Lower lobe of right lung (tissue), 2 donors: ENCODE results near the gene RTBDN. TPM values are rescaled to one million over a fixed set of nuclear protein-coding genes. Genes with fewer than 3 reads are reported as not detected.

Experiments
- ATAC-seq, 2 donors: fragments of 200-7000 bp; cut with Tn5 transposase; one replicate each; pipeline ENCODE4 v1.9.1; 2020 to 2022; ENCODE audit warnings: mild to moderate bottlenecking in 2 of 2, moderate library complexity in 2 of 2
- DNase-seq: peaks from one replicate; pipeline ENCODE4 v3.0.0-alpha.2; 2020
- H3K27ac ChIP-seq: fragments of 200-600 bp; one replicate; pipeline ENCODE4 v1.8.0; 2022
- H3K27me3 ChIP-seq: fragments of 200-600 bp; one replicate; pipeline ENCODE4 v1.8.0; 2022; ENCODE audit warnings: low read depth
- H3K36me3 ChIP-seq: fragments of 200-600 bp; one replicate; pipeline ENCODE4 v1.8.0; 2022; ENCODE audit warnings: mild to moderate bottlenecking
- H3K4me1 ChIP-seq: fragments of 200-600 bp; one replicate; pipeline ENCODE4 v1.8.0; 2022
- H3K4me3 ChIP-seq: fragments of 200-600 bp; one replicate; pipeline ENCODE4 v1.8.0; 2022; ENCODE audit warnings: mild to moderate bottlenecking
- H3K9me3 ChIP-seq: fragments of 200-600 bp; one replicate; pipeline ENCODE4 v1.8.0; 2022
- intact Hi-C: fragments of 100-400 bp; cut with DNase I; formaldehyde crosslinking; loops from one replicate; pipeline ENCODE4 v1.11.0; 2022
- total RNA-seq: library from RNA; stranded (reverse); fragmentation: NEBNext Ultra II Directional; extraction: Animal tissue kit (Norgen Biotek cat#: 25700); gene quantifications from one replicate; pipeline ENCODE4 v1.2.1, GENCODE V29; 2021
- TF ChIP-seq, protein P1 (sequence below): fragments of 200-600 bp; IDR thresholded peaks from one replicate; pipeline ENCODE4 v1.8.0; 2022; ENCODE audit warnings: antibody characterized with exemption, mild to moderate bottlenecking
- donor health status: DM: no; HTN: yes; CAD: no; lungs with severe emphysema.

RTBDN gene
- total RNA-seq, 1 donor from 2014 or later, result not detected

DNA sequence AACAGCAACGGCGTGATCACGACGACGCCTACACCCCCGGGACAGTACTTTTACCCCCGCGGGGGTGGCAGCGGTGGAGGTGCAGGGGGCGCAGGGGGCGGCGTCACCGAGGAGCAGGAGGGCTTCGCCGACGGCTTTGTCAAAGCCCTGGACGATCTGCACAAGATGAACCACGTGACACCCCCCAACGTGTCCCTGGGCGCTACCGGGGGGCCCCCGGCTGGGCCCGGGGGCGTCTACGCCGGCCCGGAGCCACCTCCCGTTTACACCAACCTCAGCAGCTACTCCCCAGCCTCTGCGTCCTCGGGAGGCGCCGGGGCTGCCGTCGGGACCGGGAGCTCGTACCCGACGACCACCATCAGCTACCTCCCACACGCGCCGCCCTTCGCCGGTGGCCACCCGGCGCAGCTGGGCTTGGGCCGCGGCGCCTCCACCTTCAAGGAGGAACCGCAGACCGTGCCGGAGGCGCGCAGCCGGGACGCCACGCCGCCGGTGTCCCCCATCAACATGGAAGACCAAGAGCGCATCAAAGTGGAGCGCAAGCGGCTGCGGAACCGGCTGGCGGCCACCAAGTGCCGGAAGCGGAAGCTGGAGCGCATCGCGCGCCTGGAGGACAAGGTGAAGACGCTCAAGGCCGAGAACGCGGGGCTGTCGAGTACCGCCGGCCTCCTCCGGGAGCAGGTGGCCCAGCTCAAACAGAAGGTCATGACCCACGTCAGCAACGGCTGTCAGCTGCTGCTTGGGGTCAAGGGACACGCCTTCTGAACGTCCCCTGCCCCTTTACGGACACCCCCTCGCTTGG lies 42.1 kb downstream of the RTBDN start:
- intact Hi-C loops, result no loop called here
- peak; percentile 90 for DNase-seq

DNA sequence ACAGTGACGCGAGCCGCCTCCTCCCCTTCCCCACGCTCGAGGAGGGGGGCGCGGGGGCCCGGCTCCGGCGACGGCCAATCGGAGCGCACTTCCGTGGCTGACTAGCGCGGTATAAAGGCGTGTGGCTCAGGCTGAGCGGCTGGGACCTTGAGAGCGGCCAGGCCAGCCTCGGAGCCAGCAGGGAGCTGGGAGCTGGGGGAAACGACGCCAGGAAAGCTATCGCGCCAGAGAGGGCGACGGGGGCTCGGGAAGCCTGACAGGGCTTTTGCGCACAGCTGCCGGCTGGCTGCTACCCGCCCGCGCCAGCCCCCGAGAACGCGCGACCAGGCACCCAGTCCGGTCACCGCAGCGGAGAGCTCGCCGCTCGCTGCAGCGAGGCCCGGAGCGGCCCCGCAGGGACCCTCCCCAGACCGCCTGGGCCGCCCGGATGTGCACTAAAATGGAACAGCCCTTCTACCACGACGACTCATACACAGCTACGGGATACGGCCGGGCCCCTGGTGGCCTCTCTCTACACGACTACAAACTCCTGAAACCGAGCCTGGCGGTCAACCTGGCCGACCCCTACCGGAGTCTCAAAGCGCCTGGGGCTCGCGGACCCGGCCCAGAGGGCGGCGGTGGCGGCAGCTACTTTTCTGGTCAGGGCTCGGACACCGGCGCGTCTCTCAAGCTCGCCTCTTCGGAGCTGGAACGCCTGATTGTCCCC lies 42.9 kb downstream of the RTBDN start, which contains the start of gene JUNB:
TSS of gene JUNB (plus strand) at position 142 of the 706 bp plus-strand sequence. CDS start at position 428, 286 bp downstream.
- no peaks in the 10 kb centered on the region for H3K9me3 ChIP-seq
- TF ChIP-seq, protein P1, sequence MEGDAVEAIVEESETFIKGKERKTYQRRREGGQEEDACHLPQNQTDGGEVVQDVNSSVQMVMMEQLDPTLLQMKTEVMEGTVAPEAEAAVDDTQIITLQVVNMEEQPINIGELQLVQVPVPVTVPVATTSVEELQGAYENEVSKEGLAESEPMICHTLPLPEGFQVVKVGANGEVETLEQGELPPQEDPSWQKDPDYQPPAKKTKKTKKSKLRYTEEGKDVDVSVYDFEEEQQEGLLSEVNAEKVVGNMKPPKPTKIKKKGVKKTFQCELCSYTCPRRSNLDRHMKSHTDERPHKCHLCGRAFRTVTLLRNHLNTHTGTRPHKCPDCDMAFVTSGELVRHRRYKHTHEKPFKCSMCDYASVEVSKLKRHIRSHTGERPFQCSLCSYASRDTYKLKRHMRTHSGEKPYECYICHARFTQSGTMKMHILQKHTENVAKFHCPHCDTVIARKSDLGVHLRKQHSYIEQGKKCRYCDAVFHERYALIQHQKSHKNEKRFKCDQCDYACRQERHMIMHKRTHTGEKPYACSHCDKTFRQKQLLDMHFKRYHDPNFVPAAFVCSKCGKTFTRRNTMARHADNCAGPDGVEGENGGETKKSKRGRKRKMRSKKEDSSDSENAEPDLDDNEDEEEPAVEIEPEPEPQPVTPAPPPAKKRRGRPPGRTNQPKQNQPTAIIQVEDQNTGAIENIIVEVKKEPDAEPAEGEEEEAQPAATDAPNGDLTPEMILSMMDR, result no peak
- no peaks in the 10 kb centered on the region for H3K27me3 ChIP-seq
- intact Hi-C loops, result no loop called here
- peak within 1 kb of the TSS; percentile 95 for H3K4me3 ChIP-seq
- H3K4me1 ChIP-seq, result peaks cover 52% of the 10 kb centered on the region
- ATAC-seq (peak; percentile 65 to 76), DNase-seq (peak; percentile 98)
- H3K36me3 ChIP-seq, result no peaks in the 10 kb centered on the region
- H3K27ac ChIP-seq, result peak within 1 kb of the TSS; percentile 99

More for the DNA sequence above, 42.1 kb downstream of the RTBDN start:
- H3K9me3 ChIP-seq, result no peaks in the 10 kb centered on the region
- peak overlapping the region; percentile 99 for H3K27ac ChIP-seq
- H3K4me1 ChIP-seq, result peaks cover 45% of the 10 kb centered on the region
- no peaks in the 10 kb centered on the region for H3K27me3 ChIP-seq
- peak overlapping the region; percentile 95 for H3K4me3 ChIP-seq
- TF ChIP-seq, protein P1, result no peak
- no peak for ATAC-seq
- H3K36me3 ChIP-seq, result peaks cover 5% of the 10 kb centered on the region

DNA sequence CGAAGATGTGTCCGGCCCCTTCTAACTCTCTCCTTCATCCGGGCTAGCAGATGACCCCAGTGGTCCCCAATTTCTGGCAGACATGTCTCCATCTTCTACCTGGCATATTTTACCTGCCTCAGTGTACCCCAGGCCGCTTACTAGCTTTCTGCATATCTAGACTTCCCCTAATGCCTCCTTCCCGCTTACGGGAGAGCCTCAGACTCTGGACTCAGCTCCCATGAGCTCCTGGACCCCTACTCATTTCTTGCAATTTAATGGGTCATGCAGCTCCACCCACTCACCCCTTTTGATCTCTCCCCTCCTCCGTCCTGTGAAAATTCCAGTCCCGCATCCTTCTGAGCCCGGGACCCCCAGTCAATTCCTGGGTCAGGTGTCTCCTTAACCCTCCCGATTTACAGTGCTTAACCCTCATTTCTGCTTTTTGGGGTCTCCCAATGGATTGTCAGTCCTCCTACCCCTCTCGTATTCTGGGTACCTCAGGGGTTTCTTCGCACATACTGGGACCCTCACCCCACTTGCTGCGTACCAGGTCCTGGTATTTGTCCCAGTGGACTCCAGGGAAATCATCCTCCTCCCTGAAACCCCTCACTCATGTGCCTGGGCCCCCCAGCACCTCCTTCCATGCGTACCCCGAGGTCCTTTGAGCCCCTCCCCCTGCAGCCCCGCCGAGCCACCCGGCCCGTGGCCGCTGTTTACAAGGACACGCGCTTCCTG lies 43.6 kb downstream of the RTBDN start:
- H3K4me1 ChIP-seq, result peaks cover 52% of the 10 kb centered on the region
- intact Hi-C loops, result no loop called here

DNA sequence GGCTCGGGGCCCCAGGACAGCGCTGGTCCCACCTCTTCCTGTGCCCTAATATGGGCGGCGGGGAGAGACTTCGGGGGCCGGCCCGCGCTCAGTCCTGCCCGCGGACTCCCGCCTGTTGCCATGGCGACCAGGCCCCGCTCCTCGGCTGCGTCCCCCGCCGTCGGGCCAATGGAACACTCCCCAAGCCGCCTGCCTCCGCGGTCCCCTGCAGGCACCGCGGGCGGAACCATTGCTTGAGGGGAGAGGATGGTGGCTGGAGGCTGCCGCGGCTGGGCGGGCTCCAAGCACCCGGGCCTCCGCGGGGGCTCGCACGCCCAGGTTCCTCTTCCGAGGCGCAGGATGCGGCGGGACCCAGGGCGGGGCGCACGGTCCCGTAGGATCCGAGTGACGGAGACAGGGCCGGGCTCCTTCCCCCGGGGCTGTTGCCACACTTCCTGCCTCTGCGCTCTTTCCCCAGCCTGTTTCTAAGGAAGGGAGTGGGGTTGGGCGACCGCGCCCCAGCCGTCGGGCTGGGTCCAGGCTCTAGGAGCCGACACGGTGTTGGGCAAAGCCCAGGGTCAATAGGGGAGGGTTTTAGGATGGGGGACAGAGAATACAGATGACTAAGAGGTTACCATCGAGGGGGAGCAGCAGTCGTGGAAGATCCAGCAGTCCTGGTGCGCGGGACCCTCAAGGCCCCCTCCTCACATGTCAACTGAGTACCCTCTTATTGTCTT lies 44.3 kb downstream of the RTBDN start:
- intact Hi-C loops, result no loop called here
- TF ChIP-seq, protein P1, result no peak
- peaks cover 56% of the 10 kb centered on the region for H3K4me1 ChIP-seq
- H3K4me3 ChIP-seq, result peak overlapping the region; percentile 95
- H3K9me3 ChIP-seq, result no peaks in the 10 kb centered on the region
- peak; percentile 99 for DNase-seq
- no peaks in the 10 kb centered on the region for H3K36me3 ChIP-seq
- ATAC-seq, result peak; percentile 49 to 68
- no peaks in the 10 kb centered on the region for H3K27me3 ChIP-seq
- H3K27ac ChIP-seq, result peak overlapping the region; percentile 99

More for the DNA sequence above, 43.6 kb downstream of the RTBDN start:
- DNase-seq, result no peak
- H3K27ac ChIP-seq, result peak overlapping the region; percentile 99
- TF ChIP-seq, protein P1, result no peak
- no peaks in the 10 kb centered on the region for H3K9me3 ChIP-seq
- H3K36me3 ChIP-seq, result no peaks in the 10 kb centered on the region
- ATAC-seq, result no peak
- H3K27me3 ChIP-seq, result no peaks in the 10 kb centered on the region
- H3K4me3 ChIP-seq, result peak overlapping the region; percentile 95
